ENCODE results near the gene MYO9B.

Gene MYO9B

DNA sequence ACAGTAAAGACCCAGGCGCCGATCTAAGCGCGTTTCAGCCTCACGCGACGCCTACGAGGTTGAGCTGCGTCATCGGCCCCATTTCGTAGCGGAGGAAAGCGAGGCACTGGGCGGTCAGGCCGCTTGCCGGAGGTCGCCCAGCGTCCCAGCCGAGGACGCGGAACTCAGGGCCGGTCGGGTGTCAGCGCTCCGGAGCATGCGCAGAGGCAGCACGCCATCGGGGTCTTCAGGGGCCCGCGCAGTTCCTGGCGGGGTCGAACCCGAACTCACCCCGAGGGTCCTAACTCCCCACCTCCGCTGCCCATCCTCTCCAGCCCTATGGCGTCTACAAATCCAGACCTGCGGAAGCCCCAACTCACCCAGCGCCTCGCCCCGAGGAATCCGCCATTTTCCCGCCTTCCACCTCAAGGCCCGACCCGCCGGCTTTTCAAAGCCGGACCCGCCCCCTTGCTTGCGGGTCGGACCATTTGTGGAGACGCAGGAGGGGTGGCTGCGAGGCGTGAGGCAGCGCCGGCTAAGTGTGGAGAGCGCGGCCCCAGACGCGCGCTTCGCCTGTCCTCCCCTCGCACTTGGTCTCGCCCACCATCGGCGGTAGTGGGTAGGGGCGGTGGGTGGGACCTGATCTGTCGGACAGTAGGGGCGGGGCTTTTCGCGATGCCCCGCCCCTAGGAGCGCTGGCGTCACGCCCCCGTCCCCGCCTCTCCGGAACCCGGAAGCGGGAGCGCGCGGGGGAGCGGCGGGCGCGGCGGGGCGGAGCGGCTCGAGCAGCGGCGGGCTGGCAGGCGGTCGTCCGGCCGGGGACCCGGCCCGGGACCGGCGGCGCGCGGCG, at the start of gene MYO9B, which contains the start of gene HAUS8:
TSS of gene MYO9B (plus strand) at position 743 of the 829 bp plus-strand sequence. CDS start 25,941 bp downstream, outside the sequence.
TSS of gene HAUS8 (minus strand) at position 418 of the 829 bp plus-strand sequence. CDS start at position 388, 30 bp downstream.
- peak; percentile 94 for DNase-seq

- no peak for DNase-seq
Measured at GRCh38 chr19:17025991-17026658, 49.5 kb upstream of the MYO9B start.

GRCh38 chr19:17026706-17027534, 48.7 kb upstream of the MYO9B start, which contains the start of gene CPAMD8:
Gene CPAMD8 (minus strand): TSS chr19:17026810. CDS start chr19:17026642, 168 bp downstream.
- DNase-seq = no peak

GRCh38 chr19:17027535-17027975, 48.0 kb upstream of the MYO9B start:
- no peak for DNase-seq

GRCh38 chr19:17031741-17032140, 43.8 kb upstream of the MYO9B start:
- DNase-seq = no peak

DNA sequence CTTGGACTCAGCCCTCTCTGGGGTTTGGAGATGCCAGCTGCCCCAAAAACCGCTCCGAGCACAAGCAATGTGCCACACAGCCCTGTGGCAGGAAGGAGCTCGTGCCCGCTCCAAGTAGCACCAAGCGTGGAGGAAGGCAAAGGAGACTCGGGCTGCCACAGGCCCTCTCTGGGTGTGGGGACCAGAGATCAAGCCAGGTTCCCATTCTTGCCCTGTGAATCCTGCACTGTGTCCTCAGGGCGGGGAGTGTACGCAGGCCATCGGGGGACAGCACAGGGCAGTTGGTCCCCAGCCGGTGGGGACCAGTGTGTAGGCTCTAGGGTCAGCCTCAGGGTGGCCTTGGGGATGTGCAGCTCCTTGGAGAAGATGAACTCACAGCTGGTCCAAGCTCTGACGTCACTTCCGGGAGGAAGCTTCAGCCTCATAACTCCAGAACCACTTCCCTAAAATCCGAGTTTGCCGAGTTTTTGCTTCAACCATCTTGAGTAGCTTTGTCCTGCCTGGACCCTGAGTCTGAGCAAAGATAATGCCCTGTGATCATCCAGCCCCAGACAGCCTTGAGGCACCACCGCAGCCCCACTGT, 39.6 kb upstream of the MYO9B start:
- DNase-seq = no peak

DNA sequence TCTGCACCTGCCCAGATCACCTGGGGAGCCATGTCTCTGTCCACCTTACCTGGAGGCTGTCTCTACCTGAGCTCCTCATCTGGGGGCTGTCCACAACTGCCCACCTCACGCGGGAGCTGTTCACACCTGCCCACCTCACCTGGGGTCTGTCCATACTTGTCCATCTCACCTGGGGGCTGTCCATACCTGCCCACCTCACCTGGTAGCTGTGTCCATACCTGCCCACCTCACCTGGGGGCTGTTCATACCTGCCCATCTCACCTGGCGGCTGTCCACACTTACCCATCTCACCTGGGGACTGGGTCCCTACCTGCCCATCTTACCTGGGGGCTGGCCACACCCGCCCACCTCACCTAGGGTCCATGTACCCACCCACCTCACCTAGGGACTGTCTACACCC, 38.9 kb upstream of the MYO9B start:
- no peak for DNase-seq

DNA sequence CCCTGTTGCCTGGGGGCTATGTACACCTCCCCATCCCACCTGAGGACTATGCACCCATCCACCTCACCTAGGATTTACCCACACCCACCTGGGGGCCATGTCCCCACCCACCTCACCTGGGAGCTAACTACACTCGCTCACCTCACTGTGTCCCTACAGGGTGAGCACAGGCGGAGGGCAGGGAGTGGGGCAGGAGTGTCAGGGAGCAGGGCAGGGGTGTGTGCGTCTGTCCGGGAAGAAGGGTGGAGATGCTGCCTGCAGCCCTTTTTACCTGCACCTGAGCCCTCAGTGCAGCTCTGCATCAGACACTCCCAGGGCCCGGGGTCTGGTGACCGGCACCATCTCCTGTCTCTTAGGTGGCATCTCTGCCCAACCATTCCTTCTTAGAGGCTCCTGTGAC, 38.4 kb upstream of the MYO9B start:
- no peak for DNase-seq

DNA sequence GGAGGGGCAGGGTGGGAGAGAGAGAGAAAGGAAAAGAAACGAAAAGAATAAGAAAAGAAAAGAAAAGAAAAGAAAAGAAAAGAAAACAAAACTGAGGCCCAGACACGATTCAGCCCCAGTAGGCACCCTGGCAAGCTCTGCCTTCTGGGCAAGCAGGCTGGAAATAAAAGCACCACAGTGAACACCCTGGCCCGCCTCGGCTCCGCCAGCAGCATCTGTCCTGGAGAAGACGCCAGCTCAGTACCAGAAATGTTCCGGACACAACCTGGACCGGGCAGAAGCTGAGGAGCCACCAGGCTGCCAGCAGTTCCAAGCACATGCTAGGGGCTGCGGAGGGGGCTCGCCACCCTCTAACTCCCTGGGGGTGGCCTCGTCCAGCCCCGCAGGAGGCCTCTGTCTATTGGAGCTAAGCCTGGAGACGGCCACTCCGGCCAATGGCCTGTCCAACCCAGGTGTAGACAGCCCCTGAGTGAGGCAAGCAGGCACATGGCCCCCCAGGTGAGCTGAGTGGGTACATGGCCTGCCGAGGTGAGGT, 37.5 kb upstream of the MYO9B start:
- no peak for DNase-seq

DNA sequence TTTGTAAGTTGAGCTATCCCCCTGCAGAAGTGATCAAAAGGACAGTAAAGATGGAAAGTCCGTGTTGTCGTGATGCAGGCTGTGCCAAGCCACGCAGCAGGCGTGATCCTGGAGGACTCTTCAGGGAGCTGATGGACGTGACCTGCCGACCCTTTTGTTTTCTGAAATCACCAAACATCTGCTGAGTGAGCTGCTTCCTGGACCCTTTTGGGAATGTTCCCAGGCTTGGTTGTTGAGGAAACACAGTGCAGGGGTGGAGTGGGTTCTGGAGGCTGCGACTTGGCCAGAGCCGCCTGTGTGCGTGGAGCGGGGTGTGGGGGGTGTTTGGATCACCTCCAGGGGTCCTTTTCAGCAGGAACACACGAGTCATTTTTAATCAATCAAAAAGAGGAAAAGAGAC, 33.6 kb upstream of the MYO9B start:
- DNase-seq = no peak

DNA sequence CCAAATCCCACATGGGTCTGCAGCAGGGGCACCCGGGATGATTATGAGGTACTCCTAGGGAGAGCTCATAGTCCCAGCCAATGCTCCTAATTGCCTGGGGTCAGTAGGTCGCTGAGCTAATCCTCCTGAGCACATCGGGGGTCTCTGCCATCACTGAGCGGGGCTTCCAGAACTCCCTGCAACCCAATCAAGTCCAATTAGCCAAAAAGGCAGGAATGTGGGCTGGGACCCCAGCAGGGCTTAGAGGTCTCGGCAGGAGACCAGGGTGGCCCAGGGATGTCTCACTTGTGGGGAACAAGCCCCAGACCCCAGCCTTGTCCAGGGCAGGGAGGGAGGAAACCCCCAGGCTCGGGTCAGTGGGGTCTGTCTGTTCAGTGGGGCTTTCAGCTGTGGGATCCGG, 31.8 kb upstream of the MYO9B start:
- no peak for DNase-seq

GRCh38 chr19:17045907-17046502, 29.6 kb upstream of the MYO9B start:
- DNase-seq = no peak

DNA sequence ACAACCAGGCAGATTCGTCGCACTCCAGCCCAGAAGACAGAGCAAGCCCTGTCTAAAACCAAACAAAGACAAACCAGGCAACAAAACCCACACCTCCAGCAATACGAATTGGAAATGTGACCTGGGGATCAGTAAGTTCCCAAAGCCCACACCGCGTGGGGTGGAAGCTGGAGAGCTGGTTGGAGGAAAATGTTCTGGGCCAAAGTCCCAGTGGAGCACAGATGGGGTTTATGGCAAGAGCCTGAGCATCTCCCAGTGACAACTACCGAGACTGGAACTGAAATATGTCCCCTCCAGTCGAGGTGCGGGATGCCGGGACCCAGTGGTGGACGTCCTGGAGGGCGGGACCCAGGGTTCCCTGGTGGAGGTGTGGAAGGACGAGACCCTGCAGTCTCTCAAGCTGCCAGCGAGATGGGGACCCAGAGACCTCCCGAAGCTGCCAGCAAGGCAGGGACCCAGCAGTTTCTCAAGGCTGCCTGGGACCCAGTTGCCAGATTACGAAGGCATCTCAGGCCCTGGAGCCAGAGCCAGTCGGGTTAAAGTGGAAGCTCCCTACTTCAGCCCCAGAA, 26.6 kb upstream of the MYO9B start:
- DNase-seq = no peak

GRCh38 chr19:17049711-17050280, 25.8 kb upstream of the MYO9B start:
- no peak for DNase-seq

- DNase-seq = no peak
Measured at GRCh38 chr19:17052439-17052838, 23.1 kb upstream of the MYO9B start.

DNA sequence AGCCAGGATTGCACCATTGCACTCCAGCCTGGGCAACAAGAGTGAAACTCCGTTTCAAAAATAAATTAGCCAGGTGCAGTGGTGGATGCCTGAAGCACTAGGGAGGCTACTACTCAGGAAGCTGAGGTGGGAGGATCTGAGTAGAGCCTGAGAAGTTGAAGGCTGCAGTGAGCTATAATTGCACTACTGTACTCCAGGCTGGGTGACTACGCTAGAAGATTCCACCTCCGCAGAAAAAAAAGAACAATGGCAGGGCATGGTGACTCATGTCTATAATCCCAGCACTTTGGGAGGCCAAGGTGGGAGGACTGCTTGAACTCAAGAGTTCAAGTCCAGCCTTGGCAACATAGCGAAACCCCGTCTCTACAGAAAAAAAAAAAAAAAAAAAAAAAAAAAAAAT, 20.8 kb upstream of the MYO9B start:
- DNase-seq = no peak

- DNase-seq = no peak
Measured at GRCh38 chr19:17055636-17056035, 19.9 kb upstream of the MYO9B start.

GRCh38 chr19:17058236-17058635, 17.3 kb upstream of the MYO9B start:
- no peak for DNase-seq

- no peak for DNase-seq
Measured at GRCh38 chr19:17060802-17061201, 14.8 kb upstream of the MYO9B start.

DNA sequence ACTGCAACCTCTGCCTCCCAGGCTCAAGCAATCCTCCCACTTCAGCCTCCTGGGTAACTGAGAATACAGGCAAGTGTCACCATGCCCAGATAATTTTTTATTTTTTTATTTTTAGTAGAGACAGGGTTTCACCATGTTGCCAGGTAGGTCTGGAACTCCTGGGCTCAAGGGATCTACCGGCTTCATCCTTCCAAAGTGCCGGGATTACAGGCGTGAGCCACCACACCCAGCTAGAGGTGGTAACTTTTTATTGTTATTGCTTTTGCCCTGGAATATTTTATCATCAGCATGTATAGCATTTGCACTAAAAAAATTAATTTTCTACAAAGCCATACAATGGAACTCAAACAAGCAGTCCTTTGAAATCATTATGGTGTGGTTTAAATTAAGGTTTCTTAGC, 14.4 kb upstream of the MYO9B start:
- DNase-seq = no peak

DNA sequence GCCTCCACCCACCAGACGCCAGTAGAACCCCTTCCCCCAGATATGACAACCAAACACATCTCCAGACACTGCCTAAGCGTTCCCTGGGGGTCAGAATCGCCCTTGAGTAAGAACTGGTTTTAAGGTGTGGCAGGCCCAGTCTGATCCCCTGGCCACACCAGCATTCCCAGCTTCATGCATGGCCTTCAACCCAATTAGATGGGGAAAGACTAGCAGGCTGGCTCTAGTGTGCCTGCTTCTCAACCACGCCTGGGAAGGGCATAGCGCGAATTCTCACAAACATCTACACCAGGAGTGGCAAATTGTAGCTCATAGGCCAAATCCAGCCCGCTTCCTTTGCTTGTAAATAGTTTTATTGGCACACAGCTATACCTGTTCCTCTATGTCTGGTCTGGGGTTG, 13.9 kb upstream of the MYO9B start:
- DNase-seq = no peak

All from NCI-H1436 treated with DMSO at 0.1 percent for 48 hours (cell line).